SKM-1 treated with dmso at 0.1 percent for 144 hours (cell line): ENCODE results near the gene LIMA1.
"Not testable (repeated sequence)": the region's sequence is repeated elsewhere in the genome, so short reads cannot be mapped to it uniquely, and the experiment has no call there.

Experiments
- DNase-seq: peaks from one replicate; lab custom pipeline; 2025; ENCODE audit not compliant: unreplicated experiment; lab: John Stamatoyannopoulos, UW

The LIMA1 gene

GRCh38 chr12:50290692-50291091 is 7.4 kb upstream of the LIMA1 start:
- DNase-seq, result not testable (repeated sequence)

DNA sequence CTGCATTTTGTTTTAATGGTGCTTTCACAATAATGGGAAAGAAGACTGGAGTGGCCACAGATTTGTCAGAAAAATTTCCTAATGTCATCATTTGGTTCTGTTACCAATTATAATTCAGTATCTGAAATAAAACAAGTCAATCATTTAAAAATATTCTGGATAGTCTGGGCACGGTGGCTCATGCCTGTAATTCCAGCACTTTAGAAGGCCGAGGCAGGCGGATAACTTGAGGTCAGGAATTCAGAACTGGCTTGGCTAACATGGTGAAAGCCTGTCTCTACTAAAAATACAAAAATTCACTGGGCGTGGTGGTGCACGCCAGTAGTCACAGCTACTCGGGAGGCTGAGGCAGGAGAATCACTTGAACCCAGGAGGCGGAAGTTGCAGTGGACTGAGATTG is 4.0 kb upstream of the LIMA1 start:
- no peak for DNase-seq

- DNase-seq, result no peak
Measured at GRCh38 chr12:50285253-50285652, 1.9 kb upstream of the LIMA1 start.

- no peak for DNase-seq
Measured at GRCh38 chr12:50282721-50283228, 545 bp downstream of the LIMA1 start.

DNA sequence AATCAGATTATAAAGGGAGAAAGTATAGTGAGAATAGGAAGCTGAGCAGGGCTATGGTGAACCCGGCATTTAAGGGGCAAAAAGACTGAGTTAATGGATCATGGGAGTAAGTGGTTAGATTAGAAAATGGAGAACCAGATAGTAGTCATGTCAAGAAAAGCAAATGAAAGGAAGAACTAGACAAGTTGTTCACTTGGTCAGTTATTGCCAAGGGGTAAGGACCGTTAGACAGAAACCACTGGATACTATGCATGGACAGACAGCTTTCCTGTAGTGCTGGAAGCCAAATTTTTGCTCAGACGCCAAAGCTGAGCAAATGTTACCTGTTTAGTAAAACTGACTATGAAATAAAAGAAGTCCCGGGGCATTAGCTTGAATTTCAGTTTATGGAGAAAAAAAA is 3.8 kb downstream of the LIMA1 start:
- no peak for DNase-seq

- no peak for DNase-seq
Measured at GRCh38 chr12:50276912-50277671, 6.2 kb downstream of the LIMA1 start.

- DNase-seq, result no peak
Measured at GRCh38 chr12:50276068-50276467, 7.3 kb downstream of the LIMA1 start.

GRCh38 chr12:50275556-50275955 is 7.8 kb downstream of the LIMA1 start:
- no peak for DNase-seq

GRCh38 chr12:50275127-50275526 is 8.2 kb downstream of the LIMA1 start:
- not testable (repeated sequence) for DNase-seq

- no peak for DNase-seq
Measured at GRCh38 chr12:50271724-50272247, 11.5 kb downstream of the LIMA1 start.

DNA sequence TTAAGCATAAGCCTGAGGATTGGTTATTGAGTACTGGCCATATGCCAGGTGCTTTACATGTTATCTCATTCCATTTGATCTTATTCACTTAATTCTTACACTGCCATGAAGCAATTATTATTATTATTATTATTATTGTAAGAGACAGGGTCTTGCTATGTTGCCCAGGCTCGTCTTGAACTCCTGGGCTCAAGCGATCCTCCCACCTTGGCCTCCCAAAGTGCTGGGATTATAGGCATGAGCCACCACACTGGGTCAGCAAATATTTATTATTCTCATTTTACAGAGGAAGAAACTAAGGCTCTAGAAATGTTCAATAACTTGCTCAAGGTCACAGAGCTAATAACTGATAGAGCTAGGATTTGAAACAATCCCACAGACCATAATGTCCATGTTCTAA is 14.8 kb downstream of the LIMA1 start:
- DNase-seq, result no peak

DNA sequence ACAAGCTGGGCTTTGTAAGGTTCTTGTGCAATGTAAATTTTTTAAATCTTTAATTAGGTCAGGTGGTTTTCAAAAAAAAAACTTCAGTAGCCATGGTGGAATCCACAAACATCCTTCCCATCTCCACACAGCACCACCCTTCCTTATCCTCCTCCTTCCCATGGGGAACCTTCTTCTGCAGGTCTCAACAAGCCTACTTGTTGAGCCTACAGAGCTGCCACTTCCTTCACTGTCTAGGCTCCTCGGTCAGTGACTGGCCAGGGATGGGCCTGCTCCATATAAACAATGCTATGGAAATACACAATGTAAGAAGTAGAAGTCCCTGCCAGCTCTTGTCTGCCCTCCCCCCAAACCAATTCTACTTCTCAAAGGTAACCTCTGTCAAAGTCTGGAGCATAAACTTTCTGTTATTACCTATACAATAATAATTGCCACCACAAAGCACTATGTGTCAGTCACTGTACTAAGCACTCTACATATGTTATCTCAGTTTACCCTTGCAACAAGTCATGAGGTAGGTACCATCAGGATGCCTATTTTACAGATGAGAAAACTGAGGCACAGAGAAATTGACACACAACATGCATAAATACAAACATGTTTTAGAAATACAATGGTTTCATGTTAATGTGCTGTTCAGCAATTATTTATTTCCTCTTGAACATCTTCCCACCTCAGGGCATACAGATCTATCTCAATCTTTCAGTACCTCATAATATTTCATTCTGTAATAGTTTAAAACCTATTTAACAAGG is 17.4 kb downstream of the LIMA1 start:
- no peak for DNase-seq

GRCh38 chr12:50263832-50264231 is 19.5 kb downstream of the LIMA1 start:
- DNase-seq, result no peak

GRCh38 chr12:50261654-50262053 is 21.7 kb downstream of the LIMA1 start:
- DNase-seq, result no peak

DNA sequence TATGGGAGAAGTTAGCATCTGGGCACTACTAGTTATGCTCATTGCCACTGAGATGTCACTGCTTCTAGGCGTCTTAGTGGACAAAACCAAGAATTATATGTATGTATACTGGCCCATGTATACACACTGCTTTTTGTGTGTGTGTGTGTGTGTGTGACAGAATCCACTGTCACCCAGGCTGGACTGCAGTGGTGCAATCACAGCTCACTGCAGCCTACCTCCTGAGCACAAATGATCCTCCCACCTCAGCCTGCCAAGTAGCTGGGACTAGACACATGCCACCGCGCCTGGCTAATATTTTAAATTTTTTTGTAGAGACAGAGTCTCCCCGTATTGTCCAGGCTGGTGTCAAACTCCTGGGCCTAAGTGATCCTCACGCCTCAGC is 25.2 kb downstream of the LIMA1 start:
- DNase-seq, result no peak

GRCh38 chr12:50257236-50258166 is 25.8 kb downstream of the LIMA1 start:
- no peak for DNase-seq

- DNase-seq, result no peak
Measured at GRCh38 chr12:50256761-50257160, 26.6 kb downstream of the LIMA1 start.

DNA sequence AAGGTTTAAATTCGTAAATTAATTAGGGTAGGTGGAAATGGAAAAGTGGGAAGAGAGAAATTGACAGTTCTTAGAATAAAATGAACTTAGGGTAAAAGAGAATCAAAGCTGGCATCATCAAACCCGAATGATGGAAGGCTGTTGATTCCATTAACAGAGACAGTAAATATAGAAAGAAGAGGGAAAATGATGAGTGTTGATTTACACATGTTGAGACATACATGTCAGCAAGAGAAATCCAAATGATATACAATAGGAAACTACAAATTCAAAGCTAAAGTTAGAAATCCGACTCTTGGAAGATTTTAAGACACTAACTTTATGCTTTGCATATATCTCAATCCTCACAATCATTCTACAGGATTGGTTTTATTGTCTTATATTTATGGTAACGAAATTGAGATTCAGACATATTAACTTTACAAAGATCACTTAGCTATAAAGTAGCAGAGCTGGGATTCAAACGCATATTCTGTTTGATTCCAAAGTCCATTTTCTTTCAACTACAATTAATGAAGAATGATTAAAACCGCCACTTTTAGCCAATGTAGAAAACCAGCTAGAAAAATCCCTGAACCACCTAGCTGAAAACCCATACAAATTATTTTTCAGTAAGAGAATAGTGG is 30.2 kb downstream of the LIMA1 start:
- no peak for DNase-seq

DNA sequence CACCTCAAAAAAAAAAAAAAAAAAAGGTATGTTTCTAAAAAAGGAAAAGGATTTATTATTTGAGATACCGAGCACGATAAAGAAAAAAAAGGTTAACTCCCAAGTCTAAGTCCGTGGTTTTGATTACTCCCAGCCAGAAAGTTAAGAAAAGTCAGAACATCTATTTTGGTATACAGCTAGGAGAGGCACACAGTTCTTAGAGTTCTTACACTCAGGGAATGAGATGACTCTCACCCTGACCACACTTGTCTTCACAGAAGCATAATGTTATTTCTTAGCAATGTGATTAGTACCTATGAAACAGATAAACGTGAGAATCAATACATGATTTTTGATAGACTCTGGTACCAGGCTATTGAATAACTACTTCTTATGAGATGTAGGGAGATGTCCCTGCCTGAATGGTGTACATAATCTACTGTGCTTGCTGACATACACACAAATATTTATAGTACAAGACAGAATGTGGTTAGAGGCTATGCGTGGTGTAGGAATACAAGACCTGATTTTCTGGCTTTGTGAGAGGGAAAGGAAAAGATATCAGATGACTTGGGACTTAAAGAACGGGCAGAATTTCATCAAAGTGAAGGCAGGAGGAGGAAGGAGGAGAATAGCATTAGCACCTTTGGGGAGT is 31.6 kb downstream of the LIMA1 start:
- no peak for DNase-seq
